K562 (cell line): Measurements from ENCODE around the gene PALLD. TPM values are rescaled to one million over a fixed set of nuclear protein-coding genes. Genes with fewer than 3 reads are reported as not detected.

Experiments used
- ATAC-seq: fragments of 200-7000 bp; cut with Tn5 transposase; 3 replicates; pipeline ENCODE4 v1.9.1; 2020; ENCODE audit warnings: moderate library complexity
- BruUV-seq: library from RNA; stranded (reverse); fragments of 400-500 nt; replicated peaks from 2 replicates; lab custom pipeline; 2021; lab: Mats Ljungman, UMichigan
- CTCF ChIA-PET: fragments of 300-600 bp; formaldehyde crosslinking; extraction: SDS; loops from one replicate; lab custom pipeline; 2021; ENCODE audit warnings: low intra/inter-chr PET ratio; lab: Yijun Ruan, JAX
- POLR2A ChIA-PET: fragments of 300-600, 350-650 bp; sonication (Branson Sonifier 250); formaldehyde crosslinking; extraction: SDS; loops from one replicate; lab custom pipeline; 2021; ENCODE audit warnings: antibody characterized with exemption, inconsistent platforms; lab: Yijun Ruan, JAX
- DNase-seq, 4 experiments: peaks; one replicate each; pipeline versions ENCODE4 v3.0.0 to v3.0.0-alpha.2; 2011 to 2018; ENCODE audit warnings: low spot score in 3 of 4, mixed read lengths in 3 of 4; ENCODE audit errors: extremely low read depth in 1 of 4
- FAIRE-seq: peaks from 2 replicates; lab custom pipeline; 2011; peaks lifted over from hg19 to GRCh38; lab: Jason Lieb, UNC
- H2AFZ ChIP-seq: 2 replicates; pipeline ENCODE4 v1.6.0; 2011; ENCODE audit warnings: low read depth, low read length, control low read depth, inconsistent platforms
- H3K27ac ChIP-seq: fragments of 200-600 bp; 3 replicates; pipeline ENCODE4 v1.8.0; 2011; ENCODE audit warnings: low read depth, mild to moderate bottlenecking, control low read depth, inconsistent platforms, low read length, moderate library complexity, mixed read lengths; ENCODE audit errors: extremely low read depth
- H3K27me3 ChIP-seq, 2 experiments: fragments of 300-600 bp in 1 of 2; 2 replicates in 1 of 2; 3 replicates in 1 of 2; pipeline versions ENCODE4 v1.6.0 to v1.8.0; 2011; ENCODE audit warnings: inconsistent platforms in 2 of 2, low read length in 2 of 2, mild to moderate bottlenecking in 1 of 2, mixed read lengths in 1 of 2, moderate library complexity in 1 of 2; ENCODE audit not compliant: control insufficient read depth in 2 of 2, insufficient read depth in 2 of 2
- H3K36me3 ChIP-seq: fragments of 300-600 bp; 3 replicates; pipeline ENCODE4 v1.8.0; 2011; ENCODE audit warnings: mild to moderate bottlenecking, low read length, inconsistent platforms; ENCODE audit not compliant: control insufficient read depth, insufficient read depth
- H3K4me1 ChIP-seq, 2 experiments: fragments of 200-600 bp in 1 of 2; replicated peaks in 1 of 2; 2 replicates in 1 of 2; 3 replicates in 1 of 2; pipeline versions ENCODE4 v1.5.1 to v1.8.0; 2011; ENCODE audit warnings: inconsistent platforms in 2 of 2, low read length in 2 of 2, mild to moderate bottlenecking in 1 of 2, mixed read lengths in 1 of 2, moderate library complexity in 1 of 2; ENCODE audit not compliant: control insufficient read depth in 2 of 2, insufficient read depth in 2 of 2
- H3K4me2 ChIP-seq: 2 replicates; pipeline ENCODE4 v1.6.1; 2011; ENCODE audit warnings: low read length, control low read depth, inconsistent platforms, mixed read lengths; ENCODE audit not compliant: insufficient read depth
- H3K4me3 ChIP-seq: fragments of 200-600 bp; sonication (generic), shearing (Covaris generic); 2 replicates; pipeline ENCODE4 v1.5.1; 2016; ENCODE audit warnings: control low read depth, inconsistent platforms
- H3K79me2 ChIP-seq: fragments of 200-600 bp; 3 replicates; pipeline ENCODE4 v1.8.0; 2011; ENCODE audit warnings: low read length, inconsistent platforms; ENCODE audit not compliant: control insufficient read depth, insufficient read depth
- H3K9ac ChIP-seq, 2 experiments: 2 replicates each; pipeline versions ENCODE4 v1.6.0 to v1.6.1; 2011; ENCODE audit warnings: low read depth in 2 of 2, low read length in 2 of 2, control low read depth in 1 of 2, inconsistent platforms in 1 of 2, mild to moderate bottlenecking in 1 of 2, mixed read lengths in 1 of 2; ENCODE audit not compliant: insufficient read depth in 1 of 2
- H3K9me1 ChIP-seq: one replicate; pipeline ENCODE4 v1.6.0; 2011; ENCODE audit warnings: inconsistent platforms, mild to moderate bottlenecking, low read length, moderate library complexity; ENCODE audit not compliant: control insufficient read depth, insufficient read depth
- H3K9me3 ChIP-seq: replicated peaks from 2 replicates; pipeline ENCODE4 v1.5.1; 2011; ENCODE audit warnings: low read depth, low read length, inconsistent platforms; ENCODE audit not compliant: control insufficient read depth, insufficient read depth
- H4K20me1 ChIP-seq: replicated peaks from 2 replicates; pipeline ENCODE4 v1.6.1; 2011; ENCODE audit warnings: low read length, inconsistent platforms, mixed read lengths; ENCODE audit not compliant: control insufficient read depth, insufficient read depth
- BRF1 ChIP-seq: IDR thresholded peaks from 3 replicates; pipeline ENCODE4 v1.6.1; 2011; ENCODE audit warnings: borderline replicate concordance, mild to moderate bottlenecking; ENCODE audit not compliant: insufficient read length; ENCODE audit errors: extremely low read depth
- ELF4 ChIP-seq: fragments of 450-650 bp; formaldehyde crosslinking; IDR thresholded peaks from 2 replicates; pipeline ENCODE4 v1.4.0; 2022; ENCODE audit warnings: missing genetic modification characterization
- PHB2 ChIP-seq: fragments of 450-650 bp; IDR thresholded peaks from 2 replicates; pipeline ENCODE4 v1.6.1; 2017; ENCODE audit warnings: low read depth
- SLC30A9 ChIP-seq: fragments of 250-450 bp; sonication (Bioruptor Pico); IDR thresholded peaks from 2 replicates; pipeline ENCODE4 v1.8.0; 2022; ENCODE audit warnings: mild to moderate bottlenecking, moderate library complexity
- SMAD4 ChIP-seq: fragments of 250-450 bp; sonication (Bioruptor Pico); conservative IDR thresholded peaks from 2 replicates; pipeline ENCODE4 v1.8.0; 2021; ENCODE audit warnings: inconsistent platforms, mild to moderate bottlenecking, moderate library complexity
- ZNF699 ChIP-seq: fragments of 250-450 bp; sonication (Bioruptor Pico); IDR thresholded peaks from 2 replicates; pipeline ENCODE4 v1.8.0; 2021; ENCODE audit warnings: mild to moderate bottlenecking, moderate library complexity; ENCODE audit not compliant: insufficient replicate concordance
- WGBS: fragments of 100-300 bp; shearing (Covaris generic); methylation state at CpG from one replicate; pipeline ENCODE4 v1.1.6; 2016; ENCODE audit warnings: low coverage, mixed read lengths; ENCODE audit not compliant: insufficient coverage; ENCODE audit errors: missing lambda C conversion rate; 5-methylcytosine and 5-hydroxymethylcytosine counted together
- in situ Hi-C: fragments of 300-500 bp; cut with MboI; formaldehyde crosslinking; loops from 4 replicates; pipeline ENCODE4 v1.15.0; 2018; ENCODE audit warnings: inconsistent platforms, mixed read lengths
- intact Hi-C: fragments of 100-400 bp; cut with micrococcal nuclease; formaldehyde crosslinking; loops from 2 replicates; pipeline ENCODE4 v1.14.2; 2022
- polyA plus RNA-seq, 8 experiments: library from polyadenylated mRNA; depleted of rRNA in 4 of 8; stranded (reverse) in 5 of 8; unstranded in 3 of 8; fragments of >200 nt; fragmentation: Nextera tagmentation in 2 of 8; fragmentation: Illumina TruSeq in 1 of 8; extraction: Ambion mirVana in 2 of 8; extraction: Trizol in 1 of 8; gene quantifications; 2 replicates each; pipeline versions ENCODE4 v1.2.1 to v1.2.3, GENCODE V29; 2011 to 2014; ENCODE audit warnings: inconsistent platforms in 1 of 8, missing spikeins in 1 of 8
- total RNA-seq, 7 experiments: library from RNA; depleted of rRNA in 6 of 7; stranded (reverse); fragments of >200 nt in 6 of 7; fragmentation: Illumina TruSeq in 2 of 7; extraction: Trizol in 2 of 7; gene quantifications; 2 replicates each; pipeline versions ENCODE4 v1.2.1 to v1.2.3, GENCODE V29; 2011 to 2021; ENCODE audit warnings: low replicate concordance in 1 of 7

The PALLD gene
- total and polyA plus RNA-seq, 9 of the 15 experiments (the other 6 are each of a cell fraction or from before 2014, with no cell fraction given): 0.01 to 0.35 (median 0.06) TPM; not detected in 3

DNA sequence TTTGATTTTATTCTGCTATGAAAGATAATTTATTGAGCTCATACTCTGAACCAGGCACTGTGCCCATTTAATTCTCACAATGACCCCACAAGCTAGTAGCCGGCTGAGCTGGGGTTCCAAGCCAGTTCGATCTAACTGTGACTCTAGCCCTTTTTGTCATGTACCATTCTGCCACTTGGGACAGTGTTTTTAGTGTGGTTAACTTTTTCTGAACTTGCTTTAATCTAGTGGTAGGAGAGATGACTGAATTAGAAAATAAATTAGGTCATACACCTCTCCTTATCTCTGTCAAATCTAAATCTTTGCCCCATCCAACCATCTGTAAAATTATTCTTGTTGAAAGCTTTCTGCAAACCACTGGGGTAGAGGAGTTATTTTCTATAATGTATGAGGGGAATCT lies 377.2 kb downstream of the PALLD start:
- ATAC-seq: no peak
- in situ Hi-C loops: no loop called here

DNA sequence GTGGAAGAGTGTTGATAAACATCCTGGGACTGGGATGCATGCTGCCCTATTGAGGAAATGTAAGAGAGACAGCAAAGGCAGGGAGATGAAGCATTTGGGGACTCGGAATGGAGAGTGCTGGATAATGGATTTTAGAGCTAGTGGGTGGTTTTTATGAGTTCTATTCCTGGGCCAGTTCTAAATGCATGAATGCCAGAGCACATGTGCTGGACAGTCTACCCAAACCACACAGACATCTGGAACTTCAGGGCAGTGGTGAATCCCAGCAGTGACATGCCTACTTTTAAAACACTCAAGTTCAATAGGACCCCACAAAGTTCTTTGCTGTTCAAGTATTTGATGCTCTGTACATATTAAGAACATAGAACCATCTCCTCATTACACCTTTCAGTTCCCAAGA lies 379.3 kb downstream of the PALLD start:
- BruUV-seq: no TSS peak
- no peaks in the 10 kb centered on the region for H3K36me3 ChIP-seq
- WGBS: 0% methylated on average over 1 of the region's 1 CpG
- in situ Hi-C loops (no loop called here), intact Hi-C loops (no loop called here)
- no peak for ATAC-seq
- no peak overlapping the region for H3K4me2 ChIP-seq
- H3K79me2 ChIP-seq: no peaks in the 10 kb centered on the region
- no peaks in the 10 kb centered on the region for H4K20me1 ChIP-seq
- H3K9me3 ChIP-seq: no peaks in the 10 kb centered on the region
- peaks cover 0 to 11% of the 10 kb centered on the region in 2 experiments; a peak in 4 of 5 replicates for H3K27me3 ChIP-seq
- no peak for TF ChIP-seq ELF4 (CRISPR knock-in tag)
- H3K9me1 ChIP-seq: no peaks in the 10 kb centered on the region
- H3K4me1 ChIP-seq: peaks cover 0 to 3% of the 10 kb centered on the region in 2 experiments; a peak in 2 of 5 replicates
- no peak for FAIRE-seq
- no peak overlapping the region for H3K27ac ChIP-seq
- POLR2A ChIA-PET: interaction anchor here (0.9 to 1.2 kb wide), 2 partner anchors 41 to 116 kb away, joined by 3 read pairs; no protein-coding TSS in a partner anchor
- no peak overlapping the region for H3K4me3 ChIP-seq
- no peak overlapping the region for H3K9ac ChIP-seq
- CTCF ChIA-PET: no interaction called here
- no peak overlapping the region for H2AFZ ChIP-seq
- no peak for DNase-seq

More for the DNA sequence above, 377.2 kb downstream of the PALLD start:
- intact Hi-C loops: no loop called here
- DNase-seq (no peak), FAIRE-seq (no peak)
- WGBS: 5% methylated on average over 2 of the region's 2 CpGs
- Histone ChIP-seq H3K36me3 (no peaks in the 10 kb centered on the region), H3K9ac (no peak overlapping the region), H3K4me2 (no peak overlapping the region), H3K4me1 (peaks cover 0 to 3% of the 10 kb centered on the region in 2 experiments; a peak in 2 of 5 replicates), H3K9me3 (no peaks in the 10 kb centered on the region), H4K20me1 (no peaks in the 10 kb centered on the region), H2AFZ (no peak overlapping the region), H3K27ac (no peak overlapping the region), H3K79me2 (no peaks in the 10 kb centered on the region), H3K4me3 (no peak overlapping the region), H3K9me1 (no peaks in the 10 kb centered on the region), H3K27me3 (peaks cover 0 to 11% of the 10 kb centered on the region in 2 experiments; a peak in 4 of 5 replicates)
- CTCF ChIA-PET: no interaction called here
- BruUV-seq: no TSS peak
- TF ChIP-seq PHB2 (no peak), ZNF699 (no peak), BRF1 (no peak), SLC30A9 (CRISPR knock-in tag) (no peak), SMAD4 (CRISPR knock-in tag) (no peak)
- POLR2A ChIA-PET: no interaction called here
